Measurements from ENCODE around the gene RFPL3. TPM values are rescaled to one million over a fixed set of nuclear protein-coding genes. Genes with fewer than 3 reads are reported as not detected.
A peak's percentile ranks its signal among the peaks of the same experiment; 100 is the strongest.

Gene RFPL3
- polyA plus RNA-seq, 1 experiment: not detected

DNA sequence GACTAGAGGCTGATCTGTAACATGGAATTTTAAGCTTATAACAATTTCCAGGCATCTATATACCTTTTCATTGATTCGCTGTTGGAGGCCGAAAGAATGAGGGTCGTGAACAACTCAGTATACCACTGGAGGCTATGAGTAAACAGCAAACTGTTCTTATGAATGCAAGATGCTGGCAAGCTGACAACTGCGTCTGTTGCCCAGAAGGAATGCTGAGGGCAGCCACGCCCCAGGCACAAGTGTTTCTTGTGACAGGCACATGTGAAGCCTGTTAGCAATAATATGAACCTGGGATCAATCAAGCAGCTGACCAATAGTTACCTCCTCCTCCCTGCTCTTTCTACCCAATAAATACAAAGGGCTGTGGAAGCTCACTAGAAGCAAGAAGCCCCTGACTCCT lies 39.1 kb downstream of the RFPL3 start:
- no peak overlapping the region for H3K4me3 ChIP-seq (ENCODE audit: low read depth, low read length)
- H3K36me3 ChIP-seq (ENCODE audit: control insufficient read depth, insufficient read depth, low read length): peaks cover 25% of the 10 kb centered on the region
- CTCF ChIA-PET: interaction anchor here (1.6 kb wide), 1 partner anchor 13 kb away, joined by 4 read pairs; no protein-coding TSS in a partner anchor
- TF ChIP-seq, protein P1, sequence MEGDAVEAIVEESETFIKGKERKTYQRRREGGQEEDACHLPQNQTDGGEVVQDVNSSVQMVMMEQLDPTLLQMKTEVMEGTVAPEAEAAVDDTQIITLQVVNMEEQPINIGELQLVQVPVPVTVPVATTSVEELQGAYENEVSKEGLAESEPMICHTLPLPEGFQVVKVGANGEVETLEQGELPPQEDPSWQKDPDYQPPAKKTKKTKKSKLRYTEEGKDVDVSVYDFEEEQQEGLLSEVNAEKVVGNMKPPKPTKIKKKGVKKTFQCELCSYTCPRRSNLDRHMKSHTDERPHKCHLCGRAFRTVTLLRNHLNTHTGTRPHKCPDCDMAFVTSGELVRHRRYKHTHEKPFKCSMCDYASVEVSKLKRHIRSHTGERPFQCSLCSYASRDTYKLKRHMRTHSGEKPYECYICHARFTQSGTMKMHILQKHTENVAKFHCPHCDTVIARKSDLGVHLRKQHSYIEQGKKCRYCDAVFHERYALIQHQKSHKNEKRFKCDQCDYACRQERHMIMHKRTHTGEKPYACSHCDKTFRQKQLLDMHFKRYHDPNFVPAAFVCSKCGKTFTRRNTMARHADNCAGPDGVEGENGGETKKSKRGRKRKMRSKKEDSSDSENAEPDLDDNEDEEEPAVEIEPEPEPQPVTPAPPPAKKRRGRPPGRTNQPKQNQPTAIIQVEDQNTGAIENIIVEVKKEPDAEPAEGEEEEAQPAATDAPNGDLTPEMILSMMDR (IDR thresholded peaks at IDR 0.05; ENCODE audit: insufficient read depth, low read depth, low read length): no peak
- peak; percentile 14 for DNase-seq (ENCODE audit: low read depth)
- no peaks in the 10 kb centered on the region for H3K27me3 ChIP-seq (ENCODE audit: control insufficient read depth, insufficient read depth, low read length)
- POLR2A ChIA-PET: no interaction called here

DNA sequence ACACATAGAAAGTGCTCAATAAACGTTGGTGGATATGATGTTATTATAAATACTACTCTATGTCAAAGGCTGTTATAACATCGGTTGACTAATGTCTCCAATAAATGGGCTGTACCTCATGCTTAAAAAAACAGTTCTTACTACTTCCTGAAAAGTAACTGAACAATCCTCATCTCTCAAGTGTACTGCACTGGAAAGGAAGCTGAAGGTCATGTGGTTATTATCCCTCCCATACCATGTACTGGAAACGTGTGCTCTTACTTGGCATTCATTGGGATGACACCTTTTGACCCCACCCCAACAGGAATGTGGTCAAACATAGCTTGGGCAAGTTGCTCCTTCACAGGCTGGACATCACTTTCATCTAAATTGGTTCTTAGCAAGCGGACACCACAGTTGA lies 43.8 kb downstream of the RFPL3 start:
- ChIA-PET POLR2A (no interaction called here), CTCF (interaction anchor here (1.3 to 2.0 kb wide), 2 partner anchors 9 to 12 kb away, joined by 4 to 10 read pairs; partner anchors contain the start of gene RTCB)
- Histone ChIP-seq H3K36me3 (ENCODE audit: control insufficient read depth, insufficient read depth, low read length) (peaks cover 18% of the 10 kb centered on the region), H3K27me3 (ENCODE audit: control insufficient read depth, insufficient read depth, low read length) (no peaks in the 10 kb centered on the region), H3K4me3 (ENCODE audit: low read depth, low read length) (no peak overlapping the region)
- TF ChIP-seq, protein P1 (IDR thresholded peaks at IDR 0.05; ENCODE audit: insufficient read depth, low read depth, low read length): no peak
- DNase-seq (ENCODE audit: low read depth): no peak

DNA sequence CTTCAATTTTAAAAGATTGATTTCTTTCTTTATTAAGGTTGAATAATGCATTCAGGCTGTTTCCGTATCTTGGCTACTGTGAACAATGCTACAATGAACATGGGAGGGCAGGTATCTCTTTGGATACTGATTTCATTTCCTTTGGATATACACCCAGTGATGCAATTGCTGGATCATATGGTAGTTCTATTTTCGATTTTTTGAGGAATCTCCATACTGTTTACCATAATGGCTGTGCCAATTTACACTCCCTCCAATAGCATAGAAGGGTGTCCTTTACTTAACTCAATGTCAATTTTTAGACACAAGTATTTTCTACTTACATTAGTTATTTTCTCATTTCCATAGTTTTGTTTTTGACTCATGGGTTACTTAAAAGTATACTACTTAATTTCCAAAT lies 46.4 kb downstream of the RFPL3 start:
- TF ChIP-seq, protein P1 (IDR thresholded peaks at IDR 0.05; ENCODE audit: insufficient read depth, low read depth, low read length): no peak
- H3K36me3 ChIP-seq (ENCODE audit: control insufficient read depth, insufficient read depth, low read length): peaks cover 19% of the 10 kb centered on the region
- DNase-seq (ENCODE audit: low read depth): no peak
- H3K4me3 ChIP-seq (ENCODE audit: low read depth, low read length): no peak overlapping the region
- CTCF ChIA-PET: interaction anchor here (0.9 kb wide), 1 partner anchor 14 kb away, joined by 3 read pairs; no protein-coding TSS in a partner anchor
- POLR2A ChIA-PET: no interaction called here
- H3K27me3 ChIP-seq (ENCODE audit: control insufficient read depth, insufficient read depth, low read length): no peaks in the 10 kb centered on the region

DNA sequence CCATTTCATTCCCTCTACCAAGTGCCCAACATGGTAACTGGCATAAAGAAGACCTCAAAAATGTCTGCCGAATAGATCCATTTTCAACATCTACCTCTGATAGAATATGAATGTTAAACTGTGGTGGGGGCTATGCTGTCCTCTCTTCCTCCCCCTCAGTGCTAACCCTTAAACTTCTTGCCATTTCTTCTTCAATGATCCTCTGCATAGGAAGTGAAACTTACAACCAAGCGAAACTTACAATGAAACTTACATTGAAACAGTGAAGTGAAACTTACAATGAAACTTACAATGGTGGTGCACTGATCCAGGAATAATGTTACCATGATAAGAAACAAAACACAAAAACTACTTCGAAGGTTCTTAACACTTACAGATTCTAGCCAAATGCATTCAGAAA lies 49.6 kb downstream of the RFPL3 start:
- H3K27me3 ChIP-seq (ENCODE audit: control insufficient read depth, insufficient read depth, low read length): no peaks in the 10 kb centered on the region
- ChIA-PET POLR2A (no interaction called here), CTCF (no interaction called here)
- DNase-seq (ENCODE audit: low read depth): no peak
- TF ChIP-seq, protein P1 (IDR thresholded peaks at IDR 0.05; ENCODE audit: insufficient read depth, low read depth, low read length): no peak
- peaks cover 9% of the 10 kb centered on the region for H3K36me3 ChIP-seq (ENCODE audit: control insufficient read depth, insufficient read depth, low read length)
- no peak overlapping the region for H3K4me3 ChIP-seq (ENCODE audit: low read depth, low read length)

DNA sequence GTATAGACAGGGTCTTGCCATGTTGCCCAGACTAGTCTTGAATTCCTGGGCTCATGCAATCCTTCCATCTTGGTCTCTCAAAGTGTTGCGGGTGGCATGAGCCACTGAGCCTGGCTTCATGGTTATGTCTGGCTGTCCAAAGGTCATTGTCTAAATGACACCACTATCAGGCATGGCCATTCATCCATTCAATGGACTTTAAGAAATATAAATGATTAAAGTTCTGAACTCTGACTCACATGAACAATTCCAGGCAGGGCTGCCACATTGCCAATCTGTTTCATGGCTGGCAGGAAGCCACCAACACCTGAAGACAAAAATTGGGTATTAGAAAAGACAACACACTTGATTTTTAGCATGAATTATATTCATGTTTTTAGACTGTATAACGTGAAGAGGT lies 50.3 kb downstream of the RFPL3 start:
- Histone ChIP-seq H3K36me3 (ENCODE audit: control insufficient read depth, insufficient read depth, low read length) (peaks cover 9% of the 10 kb centered on the region), H3K27me3 (ENCODE audit: control insufficient read depth, insufficient read depth, low read length) (no peaks in the 10 kb centered on the region), H3K4me3 (ENCODE audit: low read depth, low read length) (no peak overlapping the region)
- DNase-seq (ENCODE audit: low read depth): no peak
- CTCF ChIA-PET: interaction anchor here (1.3 kb wide), 1 partner anchor 19 kb away, joined by 3 read pairs; no protein-coding TSS in a partner anchor
- POLR2A ChIA-PET: no interaction called here
- TF ChIP-seq, protein P1 (IDR thresholded peaks at IDR 0.05; ENCODE audit: insufficient read depth, low read depth, low read length): no peak
